SK-N-SH (cell line): Measurements from ENCODE around the gene PHGDH. TPM values are rescaled to one million over a fixed set of nuclear protein-coding genes. Genes with fewer than 3 reads are reported as not detected.

Source experiments
- CTCF ChIA-PET: fragments of 300-600, 350-600 bp; formaldehyde crosslinking; extraction: SDS; loops from one replicate; lab custom pipeline; 2021; lab: Yijun Ruan, JAX
- POLR2A ChIA-PET: fragments of 350-600 bp; sonication (Branson Sonifier 250); formaldehyde crosslinking; extraction: SDS; loops from one replicate; lab custom pipeline; 2020; ENCODE audit warnings: antibody characterized with exemption, inconsistent platforms; lab: Yijun Ruan, JAX
- DNase-seq: peaks from one replicate; pipeline ENCODE4 v3.0.0; 2012
- H2AFZ ChIP-seq: fragments of 200-600 bp; sonication (generic); 2 replicates; pipeline ENCODE4 v1.8.1; 2016; ENCODE audit warnings: antibody characterized with exemption, mild to moderate bottlenecking, low read depth
- H3F3A ChIP-seq: fragments of 200-600 bp; sonication (generic); replicated peaks from 2 replicates; pipeline ENCODE3; 2016; ENCODE audit warnings: antibody characterized with exemption, mild to moderate bottlenecking; ENCODE audit not compliant: insufficient read depth
- H3K27ac ChIP-seq, 2 experiments: fragments of 200-500 bp in 1 of 2; fragments of 200-600 bp in 1 of 2; sonication (Bioruptor generic) in 1 of 2; sonication (generic), shearing (Covaris generic) in 1 of 2; 2 replicates each; pipeline versions ENCODE4 v1.5.1 to v1.6.1; 2014 to 2016; ENCODE audit warnings: low read depth in 2 of 2, inconsistent platforms in 1 of 2, low read length in 1 of 2, mild to moderate bottlenecking in 1 of 2, mixed read lengths in 1 of 2
- H3K27me3 ChIP-seq: fragments of 200-600 bp; sonication (generic), shearing (Covaris generic); 2 replicates; pipeline ENCODE4 v1.6.1; 2016; ENCODE audit warnings: mixed run types; ENCODE audit not compliant: insufficient read depth
- H3K36me3 ChIP-seq, 2 experiments: fragments of 200-500 bp in 1 of 2; fragments of 200-600 bp in 1 of 2; sonication (Bioruptor generic) in 1 of 2; sonication (generic) in 1 of 2; replicated peaks in 1 of 2; 2 replicates each; pipeline versions ENCODE3 to v1.5.1; 2014 to 2016; ENCODE audit warnings: low read length in 1 of 2, mild to moderate bottlenecking in 1 of 2; ENCODE audit not compliant: insufficient read depth in 2 of 2, control insufficient read depth in 1 of 2
- H3K4me1 ChIP-seq, 2 experiments: fragments of 200-500 bp in 1 of 2; fragments of 200-600 bp in 1 of 2; sonication (Bioruptor generic) in 1 of 2; sonication (generic), shearing (Covaris generic) in 1 of 2; 2 replicates each; pipeline versions ENCODE4 v1.5.1 to v1.6.1; 2014 to 2016; ENCODE audit warnings: low read depth in 1 of 2, low read length in 1 of 2, mixed run types in 1 of 2; ENCODE audit not compliant: insufficient read depth in 2 of 2, control insufficient read depth in 1 of 2
- H3K4me2 ChIP-seq: fragments of 200-600 bp; sonication (generic), shearing (Covaris generic); 2 replicates; pipeline ENCODE4 v1.6.1; 2017; ENCODE audit warnings: mixed run types
- H3K4me3 ChIP-seq, 2 experiments: fragments of 200-500 bp in 1 of 2; fragments of 200-600 bp in 1 of 2; sonication (Bioruptor generic) in 1 of 2; sonication (generic), shearing (Covaris generic) in 1 of 2; 2 replicates each; pipeline versions ENCODE4 v1.5.1 to v1.8.1; 2014 to 2016; ENCODE audit warnings: low read depth in 2 of 2, inconsistent platforms in 1 of 2, low read length in 1 of 2, mild to moderate bottlenecking in 1 of 2, mixed read lengths in 1 of 2, moderate library complexity in 1 of 2
- H3K79me2 ChIP-seq: fragments of 200-600 bp; sonication (generic); 2 replicates; pipeline ENCODE4 v1.8.1; 2017; ENCODE audit warnings: mild to moderate bottlenecking; ENCODE audit not compliant: insufficient read depth
- H3K9ac ChIP-seq: fragments of 200-600 bp; sonication (generic); 2 replicates; pipeline ENCODE4 v1.6.1; 2017; ENCODE audit warnings: mixed run types
- H3K9me2 ChIP-seq: fragments of 200-600 bp; sonication (generic); 2 replicates; pipeline ENCODE4 v1.6.1; 2017; ENCODE audit warnings: mixed run types
- H3K9me3 ChIP-seq: fragments of 200-600 bp; sonication (generic); 2 replicates; pipeline ENCODE4 v1.6.1; 2017; ENCODE audit warnings: mixed run types, mild to moderate bottlenecking, moderate library complexity
- H4K20me1 ChIP-seq: fragments of 200-600 bp; sonication (generic); 2 replicates; pipeline ENCODE4 v1.6.1; 2017; ENCODE audit warnings: mild to moderate bottlenecking, mixed run types; ENCODE audit not compliant: insufficient read depth
- CTCF ChIP-seq: fragments of 200-600 bp; sonication (generic); IDR thresholded peaks from 2 replicates; pipeline ENCODE4 v1.6.1; 2017; ENCODE audit warnings: antibody characterized with exemption, mild to moderate bottlenecking, moderate library complexity
- EP300 ChIP-seq, 2 experiments: IDR thresholded peaks; 2 replicates each; pipeline versions ENCODE4 v1.4.0 to v1.6.1; 2012; ENCODE audit warnings: borderline replicate concordance in 1 of 2, low read depth in 1 of 2, low read length in 1 of 2
- EZH2phosphoT487 ChIP-seq: fragments of 200-600 bp; sonication (generic); IDR thresholded peaks from 2 replicates; pipeline ENCODE4 v1.6.1; 2017; ENCODE audit warnings: low read depth, mixed run types, mild to moderate bottlenecking, antibody characterized with exemption, moderate library complexity, borderline replicate concordance
- GABPA ChIP-seq: IDR thresholded peaks from 2 replicates; pipeline ENCODE4 v1.4.0; 2012; ENCODE audit warnings: low read depth, mild to moderate bottlenecking
- NRF1 ChIP-seq: IDR thresholded peaks from 2 replicates; pipeline ENCODE4 v1.6.1; 2012; ENCODE audit warnings: low read depth, mild to moderate bottlenecking, low read length
- POLR2AphosphoS5 ChIP-seq: IDR thresholded peaks from 2 replicates; pipeline ENCODE4 v1.6.1; 2012; ENCODE audit warnings: low read depth, low read length
- RCOR1 ChIP-seq: fragments of 150-350 bp; IDR thresholded peaks from 2 replicates; pipeline ENCODE4 v1.6.1; 2017; ENCODE audit warnings: antibody characterized with exemption, low read length
- RFX5 ChIP-seq: IDR thresholded peaks from 2 replicates; pipeline ENCODE4 v1.6.1; 2012; ENCODE audit warnings: mild to moderate bottlenecking, improper control_type of control experiment, low read length
- SIN3A ChIP-seq: IDR thresholded peaks from 2 replicates; pipeline ENCODE4 v1.6.1; 2012; ENCODE audit warnings: low read depth, mild to moderate bottlenecking, low read length, moderate library complexity, borderline replicate concordance
- TAF1 ChIP-seq: IDR thresholded peaks from 2 replicates; pipeline ENCODE4 v1.6.1; 2012; ENCODE audit warnings: low read depth, mild to moderate bottlenecking, low read length, moderate library complexity, borderline replicate concordance
- TCF12 ChIP-seq: IDR thresholded peaks from 2 replicates; pipeline ENCODE4 v1.4.0; 2012
- TEAD4 ChIP-seq: IDR thresholded peaks from 2 replicates; pipeline ENCODE4 v1.4.0; 2012; ENCODE audit warnings: mild to moderate bottlenecking, borderline replicate concordance; ENCODE audit not compliant: insufficient read depth
- YY1 ChIP-seq: IDR thresholded peaks from 2 replicates; pipeline ENCODE4 v1.4.0; 2012; ENCODE audit warnings: low read depth, mild to moderate bottlenecking
- WGBS: methylation state at CpG from one replicate; pipeline ENCODE4 v1.1.6; 2017; ENCODE audit warnings: low lambda C conversion rate; 5-methylcytosine and 5-hydroxymethylcytosine counted together
- polyA plus RNA-seq, 3 experiments: library from polyadenylated mRNA; depleted of rRNA; stranded (reverse); fragments of >200 nt; gene quantifications; 2 replicates each; pipeline ENCODE4 v1.2.3, GENCODE V29; 2012
- TF ChIP-seq, protein P1 (sequence below): fragments of 150-350 bp; IDR thresholded peaks from 2 replicates; pipeline ENCODE4 v1.6.1; 2016; ENCODE audit warnings: mild to moderate bottlenecking, low read depth, low read length
- TF ChIP-seq, protein P2 (sequence below): IDR thresholded peaks from 2 replicates; pipeline ENCODE4; 2012

Gene PHGDH
- polyA plus RNA-seq, 1 of the 3 experiments (the other 2 are of a cell fraction): 30.2 TPM

- DNase-seq: no peak
- TF ChIP-seq TEAD4: no peak
- TF ChIP-seq TCF12: no peak
- no peak for TF ChIP-seq TAF1
- no peak for TF ChIP-seq SIN3A
- no peak for TF ChIP-seq YY1
- no peak for TF ChIP-seq RFX5
- TF ChIP-seq RCOR1: no peak
- TF ChIP-seq CTCF: no peak
- TF ChIP-seq EZH2phosphoT487: no peak
- TF ChIP-seq POLR2AphosphoS5: no peak
- TF ChIP-seq, protein P1, sequence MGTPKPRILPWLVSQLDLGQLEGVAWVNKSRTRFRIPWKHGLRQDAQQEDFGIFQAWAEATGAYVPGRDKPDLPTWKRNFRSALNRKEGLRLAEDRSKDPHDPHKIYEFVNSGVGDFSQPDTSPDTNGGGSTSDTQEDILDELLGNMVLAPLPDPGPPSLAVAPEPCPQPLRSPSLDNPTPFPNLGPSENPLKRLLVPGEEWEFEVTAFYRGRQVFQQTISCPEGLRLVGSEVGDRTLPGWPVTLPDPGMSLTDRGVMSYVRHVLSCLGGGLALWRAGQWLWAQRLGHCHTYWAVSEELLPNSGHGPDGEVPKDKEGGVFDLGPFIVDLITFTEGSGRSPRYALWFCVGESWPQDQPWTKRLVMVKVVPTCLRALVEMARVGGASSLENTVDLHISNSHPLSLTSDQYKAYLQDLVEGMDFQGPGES: no peak
- no peak for TF ChIP-seq GABPA
- no peak for TF ChIP-seq EP300 (IDR thresholded peaks at IDR 0.05; ENCODE audit: borderline replicate concordance in 1 of 2, low read depth in 1 of 2, low read length in 1 of 2)
- TF ChIP-seq, protein P2, sequence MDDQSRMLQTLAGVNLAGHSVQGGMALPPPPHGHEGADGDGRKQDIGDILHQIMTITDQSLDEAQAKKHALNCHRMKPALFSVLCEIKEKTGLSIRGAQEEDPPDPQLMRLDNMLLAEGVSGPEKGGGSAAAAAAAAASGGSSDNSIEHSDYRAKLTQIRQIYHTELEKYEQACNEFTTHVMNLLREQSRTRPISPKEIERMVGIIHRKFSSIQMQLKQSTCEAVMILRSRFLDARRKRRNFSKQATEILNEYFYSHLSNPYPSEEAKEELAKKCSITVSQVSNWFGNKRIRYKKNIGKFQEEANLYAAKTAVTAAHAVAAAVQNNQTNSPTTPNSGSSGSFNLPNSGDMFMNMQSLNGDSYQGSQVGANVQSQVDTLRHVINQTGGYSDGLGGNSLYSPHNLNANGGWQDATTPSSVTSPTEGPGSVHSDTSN: no peak
- Histone ChIP-seq H3K9me2 (no peaks in the 10 kb centered on the region), H3K79me2 (no peaks in the 10 kb centered on the region), H2AFZ (no peak overlapping the region), H3K27me3 (no peaks in the 10 kb centered on the region), H3K9me3 (no peaks in the 10 kb centered on the region), H3K9ac (no peak overlapping the region), H3K4me2 (no peak overlapping the region), H3K4me3 (no peak overlapping the region), H3K36me3 (peaks cover 23 to 68% of the 10 kb centered on the region in 2 experiments), H3K4me1 (peaks cover 0 to 14% of the 10 kb centered on the region in 2 experiments; a peak in 1 of 4 replicates), H4K20me1 (no peaks in the 10 kb centered on the region), H3K27ac (no peak overlapping the region), H3F3A (no peaks in the 10 kb centered on the region)
- ChIA-PET CTCF (interaction anchor here (0.7 to 1.2 kb wide), 2 partner anchors 9 to 117 kb away, joined by 3 read pairs; no protein-coding TSS in a partner anchor), POLR2A (no interaction called here)
Measured at GRCh38 chr1:119729044-119729443, 17.3 kb downstream of the PHGDH start.

DNA sequence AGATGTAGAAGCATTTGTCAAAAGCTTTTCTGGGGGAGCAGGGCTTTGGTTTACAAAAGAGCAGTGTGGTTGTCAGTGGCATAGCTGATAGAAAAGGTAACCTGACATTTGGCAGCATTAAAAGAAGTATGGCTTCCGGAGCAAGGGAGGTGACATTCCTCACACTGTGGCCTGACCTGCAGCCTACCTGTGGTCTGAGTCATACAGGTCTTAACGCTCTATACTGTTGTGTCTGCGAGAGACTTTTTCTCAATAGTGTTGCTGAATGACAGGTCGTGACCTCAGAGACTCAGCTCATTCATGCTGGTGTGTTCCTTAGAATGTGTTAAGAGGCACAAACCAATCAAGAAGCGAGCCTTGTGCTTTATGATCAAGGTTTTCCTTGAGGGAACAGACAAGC is 19.3 kb downstream of the PHGDH start:
- H3K4me1 ChIP-seq: peaks cover 0 to 14% of the 10 kb centered on the region in 2 experiments; a peak in 1 of 4 replicates
- H3K9ac ChIP-seq: no peak overlapping the region
- H4K20me1 ChIP-seq: no peaks in the 10 kb centered on the region
- CTCF ChIA-PET: interaction anchor here (1.6 to 5.9 kb wide), 3 partner anchors 14 to 120 kb away, joined by 5 to 63 read pairs (median 5); no protein-coding TSS in a partner anchor
- H3K4me2 ChIP-seq: no peak overlapping the region
- no peak overlapping the region for H3K4me3 ChIP-seq
- no peaks in the 10 kb centered on the region for H3K9me2 ChIP-seq
- POLR2A ChIA-PET: no interaction called here
- TF ChIP-seq NRF1: no peak
- TF ChIP-seq, all 33 proteins: peak for 0
- WGBS: 98% methylated on average over 5 of the region's 5 CpGs
- Histone ChIP-seq H3K79me2 (no peaks in the 10 kb centered on the region), H3K36me3 (peaks cover 24 to 69% of the 10 kb centered on the region in 2 experiments), H3K27me3 (no peaks in the 10 kb centered on the region), H3F3A (no peaks in the 10 kb centered on the region), H3K9me3 (no peaks in the 10 kb centered on the region), H3K27ac (no peak overlapping the region; a peak in 1 of 4 replicates), H2AFZ (no peak overlapping the region)
- no peak for DNase-seq
